K562 (cell line): ENCODE measurements around the gene HDAC5. TPM values are rescaled to one million over a fixed set of nuclear protein-coding genes. Genes with fewer than 3 reads are reported as not detected.

Experiments
- ADNP ChIP-seq: fragments of 200-800 bp; sonication (Bioruptor generic); IDR thresholded peaks from 2 replicates; pipeline ENCODE4 v1.6.1; 2016; ENCODE audit warnings: missing genetic modification characterization, missing compliant biosample characterization
- ATF1 ChIP-seq, 2 experiments: fragments of 450-650 bp in 1 of 2; IDR thresholded peaks; 2 replicates each; pipeline ENCODE4 v1.6.1; 2016; ENCODE audit warnings: missing compliant biosample characterization in 1 of 2, missing genetic modification characterization in 1 of 2
- CCNT2 ChIP-seq: IDR thresholded peaks from 2 replicates; pipeline ENCODE4 v1.6.1; 2011; ENCODE audit warnings: borderline replicate concordance, low read depth, mild to moderate bottlenecking, moderate library complexity, mixed read lengths, low read length; ENCODE audit not compliant: insufficient read length; ENCODE audit errors: extremely low read depth
- CEBPG ChIP-seq, 3 experiments: fragments of 200-800 bp in 1 of 3; sonication (Bioruptor generic) in 1 of 3; sonication (generic) in 1 of 3; formaldehyde crosslinking in 1 of 3; IDR thresholded peaks in 2 of 3; conservative IDR thresholded peaks in 1 of 3; 2 replicates each; pipeline versions ENCODE4 v1.6.1 to v1.8.0; 2016 to 2022; ENCODE audit warnings: missing compliant biosample characterization in 2 of 3, missing genetic modification characterization in 2 of 3, mild to moderate bottlenecking in 1 of 3, missing genetic modification reagents in 1 of 3
- CREB3 ChIP-seq: fragments of 450-650 bp; conservative IDR thresholded peaks from 2 replicates; pipeline ENCODE4 v1.6.1; 2016; ENCODE audit warnings: missing genetic modification characterization, low read depth, mild to moderate bottlenecking, missing compliant biosample characterization, moderate library complexity
- DACH1 ChIP-seq: fragments of 450-650 bp; IDR thresholded peaks from 2 replicates; pipeline ENCODE4 v1.6.1; 2018; ENCODE audit not compliant: partially characterized antibody
- FOXJ2 ChIP-seq: fragments of 200-800 bp; sonication (Bioruptor generic); IDR thresholded peaks from 2 replicates; pipeline ENCODE4 v1.6.1; 2016; ENCODE audit warnings: missing genetic modification characterization, missing compliant biosample characterization
- FOXP1 ChIP-seq: sonication (generic); formaldehyde crosslinking; IDR thresholded peaks from 2 replicates; pipeline ENCODE4 v1.8.0; 2022; ENCODE audit warnings: mild to moderate bottlenecking, missing genetic modification reagents
- GATAD2B ChIP-seq: fragments of 450-650 bp; IDR thresholded peaks from 2 replicates; pipeline ENCODE4 v1.6.1; 2017; ENCODE audit warnings: mild to moderate bottlenecking, borderline replicate concordance
- GMEB1 ChIP-seq: fragments of 250-450 bp; sonication (Bioruptor Pico); IDR thresholded peaks from 2 replicates; pipeline ENCODE4 v1.4.0; 2020; ENCODE audit warnings: mild to moderate bottlenecking
- JUND ChIP-seq, 2 experiments: IDR thresholded peaks; 2 replicates in 1 of 2; 3 replicates in 1 of 2; pipeline ENCODE4 v1.6.1; 2011; ENCODE audit warnings: borderline replicate concordance in 2 of 2, low read depth in 2 of 2, low read length in 2 of 2, improper control_type of control experiment in 1 of 2, missing biosample characterization in 1 of 2, missing genetic modification characterization in 1 of 2, missing genetic modification reagents in 1 of 2
- KLF1 ChIP-seq: fragments of 450-650 bp; IDR thresholded peaks from 2 replicates; pipeline ENCODE4 v1.6.1; 2016; ENCODE audit warnings: missing genetic modification characterization, missing compliant biosample characterization
- MAFK ChIP-seq: IDR thresholded peaks from 2 replicates; pipeline ENCODE4 v1.6.1; 2011; ENCODE audit warnings: low read length, improper control_type of control experiment
- MECOM ChIP-seq: fragments of 250-450 bp; sonication (Bioruptor Pico); IDR thresholded peaks from 2 replicates; pipeline ENCODE4 v1.8.0; 2022; ENCODE audit warnings: inconsistent platforms
- NFXL1 ChIP-seq: fragments of 450-650 bp; formaldehyde crosslinking; IDR thresholded peaks from 2 replicates; pipeline ENCODE4 v1.4.0; 2021; ENCODE audit warnings: mild to moderate bottlenecking
- PML ChIP-seq: IDR thresholded peaks from 2 replicates; pipeline ENCODE4 v1.6.1; 2012; ENCODE audit warnings: low read length, inconsistent platforms
- RNF2 ChIP-seq: sonication (generic); IDR thresholded peaks from 2 replicates; pipeline ENCODE4 v1.6.1; 2016
- SIRT6 ChIP-seq: IDR thresholded peaks from one replicate; pipeline ENCODE4 v1.6.1; 2012; ENCODE audit warnings: low read depth, mild to moderate bottlenecking, control low read depth, inconsistent platforms, low read length, moderate library complexity
- SOX6 ChIP-seq: fragments of 450-650 bp; IDR thresholded peaks from 2 replicates; pipeline ENCODE4 v1.6.1; 2014; ENCODE audit warnings: mild to moderate bottlenecking
- TCFL5 ChIP-seq: fragments of 250-450 bp; sonication (Bioruptor Pico); conservative IDR thresholded peaks from 2 replicates; pipeline ENCODE4 v1.6.1; 2021; ENCODE audit warnings: mild to moderate bottlenecking, moderate library complexity, matching md5 sums
- TEAD1 ChIP-seq, 2 experiments: fragments of 450-650 bp in 1 of 2; sonication (generic) in 1 of 2; formaldehyde crosslinking; IDR thresholded peaks; 2 replicates each; pipeline versions ENCODE4 v1.4.0 to v1.8.0; 2020 to 2022; ENCODE audit warnings: mild to moderate bottlenecking in 2 of 2, missing genetic modification reagents in 1 of 2
- TRIM24 ChIP-seq, 2 experiments: fragments of 450-650 bp; IDR thresholded peaks; 2 replicates each; pipeline ENCODE4 v1.6.1; 2016
- ZNF212 ChIP-seq: fragments of 450-650 bp; formaldehyde crosslinking; IDR thresholded peaks from 2 replicates; pipeline ENCODE4 v1.4.0; 2020; ENCODE audit warnings: mild to moderate bottlenecking
- polyA plus RNA-seq, 8 experiments: library from polyadenylated mRNA; depleted of rRNA in 4 of 8; stranded (reverse) in 5 of 8; unstranded in 3 of 8; fragments of >200 nt; fragmentation: Nextera tagmentation in 2 of 8; fragmentation: Illumina TruSeq in 1 of 8; extraction: Ambion mirVana in 2 of 8; extraction: Trizol in 1 of 8; gene quantifications; 2 replicates each; pipeline versions ENCODE4 v1.2.1 to v1.2.3, GENCODE V29; 2011 to 2014; ENCODE audit warnings: inconsistent platforms in 1 of 8, missing spikeins in 1 of 8
- total RNA-seq, 7 experiments: library from RNA; depleted of rRNA in 6 of 7; stranded (reverse); fragments of >200 nt in 6 of 7; fragmentation: Illumina TruSeq in 2 of 7; extraction: Trizol in 2 of 7; gene quantifications; 2 replicates each; pipeline versions ENCODE4 v1.2.1 to v1.2.3, GENCODE V29; 2011 to 2021; ENCODE audit warnings: low replicate concordance in 1 of 7

The HDAC5 gene
- total and polyA plus RNA-seq, 9 of the 15 experiments (the other 6 are each of a cell fraction or from before 2014, with no cell fraction given): 0.45 to 26.2 (median 16.4) TPM

GRCh38 chr17:44159519-44160210, 36.2 kb upstream of the HDAC5 start (continued):
- TF ChIP-seq PML (0 out of 2 replicates have a peak, but pooled peaks have one; percentile 30), NFXL1 (CRISPR knock-in tag) (no peak), GMEB1 (CRISPR knock-in tag) (no peak), DACH1 (no peak), FOXJ2 (0 out of 2 replicates have a peak, but pooled peaks have one; percentile 24), SOX6 (peak; percentile 89), CREB3 (tag) (0 out of 2 replicates have a peak, but pooled peaks have one; percentile 52), ATF1 (CRISPR knock-in tag; IDR thresholded peaks at IDR 0.05) (no peak), ATF1 (tag; IDR thresholded peaks at IDR 0.05) (peak; percentile 79), MECOM (CRISPR knock-in tag) (no peak), TEAD1 (CRISPR knock-in tag; IDR thresholded peaks at IDR 0.05) (peak in 1 of 2 experiments; percentile 39; a peak in 2 of 4 replicates), CEBPG (CRISPR knock-in tag; IDR thresholded peaks at IDR 0.05) (peak; percentile 79), CEBPG (tag; conservative IDR thresholded peaks at IDR 0.05 in 1 of 2, IDR thresholded peaks at IDR 0.05 in 1 of 2) (no peak), JUND (IDR thresholded peaks at IDR 0.05; ENCODE audit: borderline replicate concordance, low read depth, low read length) (peak; percentile 98), JUND (tag; IDR thresholded peaks at IDR 0.05; ENCODE audit: borderline replicate concordance, low read depth, low read length) (peak; percentile 98), FOXP1 (peak; percentile 66; the same call in 1 of the 2 replicates), GATAD2B (no peak), SIRT6 (no peak), TRIM24 (IDR thresholded peaks at IDR 0.05) (peak; percentile 23 to 42; a peak in 3 of 4 replicates), KLF1 (tag) (0 out of 2 replicates have a peak, but pooled peaks have one; percentile 55), RNF2 (peak; percentile 41; the same call in 1 of the 2 replicates), MAFK (peak; percentile 87), TCFL5 (CRISPR knock-in tag) (no peak), CCNT2 (peak; percentile 36), ZNF212 (CRISPR knock-in tag) (no peak), ADNP (tag) (peak; percentile 53; the same call in 1 of the 2 replicates)
